K562 (cell line): Measurements from ENCODE around the gene PURA. TPM values are rescaled to one million over a fixed set of nuclear protein-coding genes. Genes with fewer than 3 reads are reported as not detected.

Experiments used
- ARID3B ChIP-seq: fragments of 250-450 bp; sonication (Bioruptor Pico); IDR thresholded peaks from 2 replicates; pipeline ENCODE4 v1.4.0; 2020; ENCODE audit warnings: borderline replicate concordance
- BRD4 ChIP-seq: fragments of 200-600 bp; sonication (generic); IDR thresholded peaks from 2 replicates; pipeline ENCODE4 v1.6.1; 2017; ENCODE audit warnings: inconsistent platforms
- CTCF ChIP-seq, 3 experiments: IDR thresholded peaks in 2 of 3; conservative IDR thresholded peaks in 1 of 3; 2 replicates each; pipeline ENCODE4 v1.5.1; 2011 to 2012; ENCODE audit warnings: low read length in 3 of 3, mild to moderate bottlenecking in 3 of 3, control low read depth in 2 of 3, improper control_type of control experiment in 1 of 3, inconsistent platforms in 1 of 3, low read depth in 1 of 3, mixed read lengths in 1 of 3, moderate library complexity in 1 of 3; ENCODE audit not compliant: insufficient read depth in 2 of 3
- E2F6 ChIP-seq, 2 experiments: IDR thresholded peaks; 2 replicates each; pipeline ENCODE4 v1.6.1; 2011; ENCODE audit warnings: borderline replicate concordance in 1 of 2, control low read depth in 1 of 2, low read depth in 1 of 2, low read length in 1 of 2, mild to moderate bottlenecking in 1 of 2, mixed read lengths in 1 of 2, moderate library complexity in 1 of 2; ENCODE audit not compliant: insufficient read depth in 1 of 2, insufficient read length in 1 of 2, poor library complexity in 1 of 2, severe bottlenecking in 1 of 2; ENCODE audit errors: extremely low read depth in 1 of 2
- ELK1 ChIP-seq: sonication (generic); formaldehyde crosslinking; IDR thresholded peaks from 2 replicates; pipeline ENCODE4 v1.8.1; 2022; ENCODE audit warnings: missing genetic modification reagents
- GMEB1 ChIP-seq: fragments of 250-450 bp; sonication (Bioruptor Pico); IDR thresholded peaks from 2 replicates; pipeline ENCODE4 v1.4.0; 2020; ENCODE audit warnings: mild to moderate bottlenecking
- ILK ChIP-seq: fragments of 450-650 bp; IDR thresholded peaks from 2 replicates; pipeline ENCODE4 v1.6.1; 2016; ENCODE audit warnings: missing genetic modification characterization, low read depth, mild to moderate bottlenecking, missing compliant biosample characterization, moderate library complexity, borderline replicate concordance
- LEF1 ChIP-seq: fragments of 450-650 bp; IDR thresholded peaks from 2 replicates; pipeline ENCODE4 v1.6.1; 2016; ENCODE audit warnings: mild to moderate bottlenecking
- MAFK ChIP-seq: IDR thresholded peaks from 2 replicates; pipeline ENCODE4 v1.6.1; 2011; ENCODE audit warnings: low read length, improper control_type of control experiment
- MEIS2 ChIP-seq: fragments of 450-650 bp; IDR thresholded peaks from 2 replicates; pipeline ENCODE4 v1.6.1; 2014; ENCODE audit warnings: mild to moderate bottlenecking; ENCODE audit not compliant: partially characterized antibody
- NEUROD1 ChIP-seq: fragments of 150-350 bp; IDR thresholded peaks from 2 replicates; pipeline ENCODE4 v1.6.1; 2014; ENCODE audit warnings: borderline replicate concordance, low read length, low read depth; ENCODE audit not compliant: partially characterized antibody
- PCBP2 ChIP-seq: fragments of 200-400 bp; formaldehyde crosslinking; IDR thresholded peaks from 2 replicates; pipeline ENCODE4 v1.6.1; 2018; ENCODE audit warnings: low read length, low read depth, mild to moderate bottlenecking, moderate library complexity; ENCODE audit not compliant: poor library complexity, severe bottlenecking
- TAF15 ChIP-seq: fragments of 200-400 bp; formaldehyde crosslinking; IDR thresholded peaks from 2 replicates; pipeline ENCODE4 v1.6.1; 2017; ENCODE audit warnings: mild to moderate bottlenecking, low read depth, low read length, moderate library complexity
- ZBTB7A ChIP-seq: IDR thresholded peaks from 2 replicates; pipeline ENCODE4 v1.6.1; 2011; ENCODE audit warnings: low read depth, mild to moderate bottlenecking, low read length, moderate library complexity, borderline replicate concordance; ENCODE audit not compliant: control insufficient read depth
- ZEB2 ChIP-seq: fragments of 450-650 bp; IDR thresholded peaks from 2 replicates; pipeline ENCODE4 v1.6.1; 2016
- ZFP36 ChIP-seq: fragments of 150-350 bp; IDR thresholded peaks from 2 replicates; pipeline ENCODE4 v1.6.1; 2018; ENCODE audit warnings: low read length, low read depth; ENCODE audit not compliant: partially characterized antibody
- ZNF282 ChIP-seq: sonication (generic); formaldehyde crosslinking; IDR thresholded peaks from 2 replicates; pipeline ENCODE4 v1.8.1; 2023; ENCODE audit warnings: missing genetic modification reagents
- polyA plus RNA-seq, 8 experiments: library from polyadenylated mRNA; depleted of rRNA in 4 of 8; stranded (reverse) in 5 of 8; unstranded in 3 of 8; fragments of >200 nt; fragmentation: Nextera tagmentation in 2 of 8; fragmentation: Illumina TruSeq in 1 of 8; extraction: Ambion mirVana in 2 of 8; extraction: Trizol in 1 of 8; gene quantifications; 2 replicates each; pipeline versions ENCODE4 v1.2.1 to v1.2.3, GENCODE V29; 2011 to 2014; ENCODE audit warnings: inconsistent platforms in 1 of 8, missing spikeins in 1 of 8
- total RNA-seq, 7 experiments: library from RNA; depleted of rRNA in 6 of 7; stranded (reverse); fragments of >200 nt in 6 of 7; fragmentation: Illumina TruSeq in 2 of 7; extraction: Trizol in 2 of 7; gene quantifications; 2 replicates each; pipeline versions ENCODE4 v1.2.1 to v1.2.3, GENCODE V29; 2011 to 2021; ENCODE audit warnings: low replicate concordance in 1 of 7

PURA gene
- total and polyA plus RNA-seq, 9 of the 15 experiments (the other 6 are each of a cell fraction or from before 2014, with no cell fraction given) = 3.2 to 11.1 (median 5.4) TPM

GRCh38 chr5:140174465-140175366 lies 60.8 kb downstream of the PURA start, which contains the start of gene CYSTM1 (continued):
- 0 out of 6 replicates have a peak, but pooled peaks of 1 of the 3 experiments have one; percentile 7 for TF ChIP-seq CTCF (IDR thresholded peaks at IDR 0.05 in 2 of 3, conservative IDR thresholded peaks at IDR 0.05 in 1 of 3; ENCODE audit: insufficient read depth in 2 of 3, low read depth in 1 of 3, low read length in 3 of 3)
- TF ChIP-seq ELK1 (CRISPR knock-in tag) = no peak
- peak; percentile 69 for TF ChIP-seq GMEB1 (CRISPR knock-in tag)
- TF ChIP-seq NEUROD1 = peak; percentile 23
- no peak for TF ChIP-seq TAF15
- no peak for TF ChIP-seq LEF1
- TF ChIP-seq ILK (tag) = no peak
- no peak for TF ChIP-seq MAFK
- TF ChIP-seq E2F6 (IDR thresholded peaks at IDR 0.05; ENCODE audit: borderline replicate concordance in 1 of 2, extremely low read depth in 1 of 2, insufficient read depth in 1 of 2, insufficient read length in 1 of 2, low read depth in 1 of 2, low read length in 1 of 2, poor library complexity in 1 of 2, severe bottlenecking in 1 of 2) = peak in 1 of 2 experiments; percentile 33
- TF ChIP-seq ZBTB7A = peak; percentile 72
- TF ChIP-seq PCBP2 = no peak
- no peak for TF ChIP-seq ZNF282
- TF ChIP-seq ARID3B (CRISPR knock-in tag) = no peak
- TF ChIP-seq MEIS2 = no peak
- no peak for TF ChIP-seq ZFP36
- no peak; the same call in 1 of the 2 replicates for TF ChIP-seq BRD4
- peak; percentile 89 for TF ChIP-seq ZEB2
